Endodermal cell (in vitro differentiated cells): ENCODE results near the gene GNPDA2. TPM values are rescaled to one million over a fixed set of nuclear protein-coding genes. Genes with fewer than 3 reads are reported as not detected.

Experiments used
- DNase-seq: peaks from one replicate; pipeline ENCODE4 v3.0.0-alpha.2; 2017
- H3K27ac ChIP-seq: 2 replicates; pipeline ENCODE4 v1.5.1; 2013; ENCODE audit warnings: mild to moderate bottlenecking, low read depth, low read length, moderate library complexity
- H3K27me3 ChIP-seq: 2 replicates; pipeline ENCODE4 v1.6.1; 2013; ENCODE audit warnings: mild to moderate bottlenecking, low read length, moderate library complexity; ENCODE audit not compliant: insufficient read depth, control insufficient read depth, poor library complexity, severe bottlenecking
- H3K36me3 ChIP-seq: 2 replicates; pipeline ENCODE4 v1.7.0; 2013; ENCODE audit warnings: mild to moderate bottlenecking, low read length, moderate library complexity; ENCODE audit not compliant: control insufficient read depth, insufficient read depth
- H3K4me1 ChIP-seq: one replicate; pipeline ENCODE4 v1.7.0; 2013; ENCODE audit warnings: low read length; ENCODE audit not compliant: control insufficient read depth, insufficient read depth
- H3K4me3 ChIP-seq: 2 replicates; pipeline ENCODE4 v1.5.1; 2013; ENCODE audit warnings: mild to moderate bottlenecking, low read length, moderate library complexity
- H3K9ac ChIP-seq: 2 replicates; pipeline ENCODE4 v1.6.1; 2013; ENCODE audit warnings: mild to moderate bottlenecking, low read length, moderate library complexity; ENCODE audit not compliant: poor library complexity, severe bottlenecking; ENCODE audit errors: extremely low read depth
- H3K9me3 ChIP-seq: 2 replicates; pipeline ENCODE4 v1.6.1; 2013; ENCODE audit warnings: mild to moderate bottlenecking, low read length, moderate library complexity; ENCODE audit not compliant: control insufficient read depth
- H3K27ac Mint-ChIP-seq: 2 replicates; pipeline ENCODE4 v1.8.0; 2020; ENCODE audit warnings: mixed read lengths
- H3K27me3 Mint-ChIP-seq: 2 replicates; pipeline ENCODE4 v1.8.0; 2021; ENCODE audit warnings: mild to moderate bottlenecking, mixed read lengths; ENCODE audit not compliant: insufficient read depth
- H3K36me3 Mint-ChIP-seq: 2 replicates; pipeline ENCODE4 v1.8.0; 2020; ENCODE audit warnings: low read depth, mixed read lengths
- H3K4me1 Mint-ChIP-seq: 2 replicates; pipeline ENCODE4 v1.8.0; 2020; ENCODE audit warnings: mixed read lengths
- H3K4me3 Mint-ChIP-seq: 2 replicates; pipeline ENCODE4 v1.8.0; 2020; ENCODE audit warnings: mild to moderate bottlenecking, moderate library complexity, mixed read lengths
- H3K9me3 Mint-ChIP-seq: 2 replicates; pipeline ENCODE4 v1.8.0; 2020; ENCODE audit warnings: mild to moderate bottlenecking, mixed read lengths
- WGBS, 2 experiments: methylation state at CpG; one replicate each; pipeline versions ENCODE4 v1.1.5 to v1.1.7; 2013; ENCODE audit warnings: missing lambda C conversion rate in 2 of 2, mixed read lengths in 1 of 2; ENCODE audit not compliant: insufficient coverage in 1 of 2, insufficient read length in 1 of 2; 5-methylcytosine and 5-hydroxymethylcytosine counted together
- long read RNA-seq, 4 experiments: library from polyadenylated mRNA in 2 of 4; library from RNA in 1 of 4; library from capped mRNA in 1 of 4; stranded (forward) in 3 of 4; unstranded in 1 of 4; transcript quantifications; one replicate each; pipeline ENCODE4 v2.0.0, GENCODE V29; 2020 to 2021; ENCODE audit warnings: inconsistent platforms in 1 of 4
- polyA plus RNA-seq, 2 experiments: library from polyadenylated mRNA; stranded (reverse); fragments of 50-300 nt; gene quantifications; one replicate each; pipeline ENCODE4 v1.2.3, GENCODE V29; 2013
- total RNA-seq, 2 donors: library from RNA; stranded (reverse); fragmentation: NEBNext Ultra II Directional in 1 of 2; extraction: Animal tissue kit (Norgen Biotek cat#: 25700) in 1 of 2; gene quantifications; 2 replicates in 1 of 2; 3 replicates in 1 of 2; pipeline ENCODE4 v1.2.1, GENCODE V29; 2021
- TF ChIP-seq, protein P1 (sequence below): fragments of 200-600 bp; sonication (generic); conservative IDR thresholded peaks from 2 replicates; pipeline ENCODE4 v1.5.0; 2021; ENCODE audit warnings: antibody characterized with exemption, mild to moderate bottlenecking

GNPDA2 gene
- total RNA-seq: 10 to 100 TPM in 1 of 2 donors, 1 to 10 TPM in 1; 7.2 to 10.2 TPM
- polyA plus RNA-seq (2013, experiment 1 of 2): 14.1 TPM
- polyA plus RNA-seq (2013, experiment 2 of 2): 16.0 TPM
- long read RNA-seq, experiment 1, partial matches to known transcripts: 3 of 7 reads
- long read RNA-seq, experiment 1, other reads (novel, unspliced or antisense): 4 of 7 reads
- long read RNA-seq, experiment 2, full-length matches to known transcripts: 7 of 9 reads
- long read RNA-seq, experiment 2, partial matches to known transcripts: 0 of 9 reads
- long read RNA-seq, experiment 2, other reads (novel, unspliced or antisense): 2 of 9 reads
- long read RNA-seq, experiment 3, full-length matches to known transcripts: 17 of 20 reads
- long read RNA-seq, experiment 3, partial matches to known transcripts: 0 of 20 reads
- long read RNA-seq, experiment 3, other reads (novel, unspliced or antisense): 3 of 20 reads
- long read RNA-seq, experiment 4, full-length matches to known transcripts: 10 of 13 reads
- long read RNA-seq, experiment 4, partial matches to known transcripts: 1 of 13 reads
- long read RNA-seq, experiment 4, other reads (novel, unspliced or antisense): 2 of 13 reads

DNA sequence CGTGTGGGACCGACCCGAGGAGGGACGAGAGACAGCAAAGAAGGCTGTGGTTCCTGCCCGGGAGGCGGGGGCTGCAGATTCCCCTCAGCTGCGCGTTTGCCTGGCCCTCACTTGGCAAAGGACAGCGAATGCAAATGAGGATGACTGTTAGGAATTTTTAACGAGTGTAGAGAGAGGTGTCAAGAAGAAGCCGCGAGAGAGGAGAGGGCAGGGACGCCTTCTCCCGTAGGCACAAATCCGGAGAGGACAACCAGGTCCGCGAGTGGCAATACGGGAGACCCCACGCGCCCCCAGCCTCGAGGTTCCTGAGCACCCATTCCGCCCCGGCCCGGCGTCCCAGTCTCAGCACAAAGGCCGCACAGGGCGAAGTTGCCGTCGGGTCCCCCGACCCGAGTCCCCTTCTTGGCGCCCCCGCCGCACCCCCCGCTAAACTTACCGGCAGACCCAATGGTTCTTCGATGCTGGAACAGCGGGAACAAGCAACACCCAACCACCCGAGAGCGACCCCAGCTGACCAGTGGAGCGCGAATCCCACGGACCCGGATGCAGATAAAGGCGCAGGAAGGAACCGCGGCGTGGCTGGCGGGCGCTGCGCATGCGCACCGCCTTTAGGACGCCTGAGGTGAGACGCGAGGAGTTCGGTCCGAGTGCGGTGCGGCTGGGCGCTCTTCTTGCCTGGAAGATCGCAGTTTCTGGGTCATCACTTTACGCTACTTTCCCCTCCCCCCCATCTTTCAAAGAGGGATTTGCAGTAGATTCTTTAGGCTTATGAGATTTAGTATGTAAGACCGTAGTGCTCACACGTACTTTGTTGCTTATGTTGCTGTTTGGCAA is at the start of gene GNPDA2:
Gene GNPDA2, minus strand, starts transcription at position 519 of the 834 bp plus-strand sequence. CDS start 4,349 bp downstream, outside the sequence.
- H3K4me1 Mint-ChIP-seq: peaks cover 9% of the 10 kb centered on the region
- peak within 1 kb of the TSS; percentile 94 for H3K27ac Mint-ChIP-seq
- H3K9me3 Mint-ChIP-seq: no peaks in the 10 kb centered on the region
- H3K36me3 Mint-ChIP-seq: no peaks in the 10 kb centered on the region
- peak; percentile 93 for DNase-seq
- peaks cover 10% of the 10 kb centered on the region for H3K27me3 ChIP-seq
- peak within 1 kb of the TSS; percentile 68 for H3K27ac ChIP-seq
- H3K9me3 ChIP-seq: no peaks in the 10 kb centered on the region
- H3K4me1 ChIP-seq: no peaks in the 10 kb centered on the region
- peaks cover 29% of the 10 kb centered on the region for H3K27me3 Mint-ChIP-seq
- WGBS, 2 experiments: 0% methylated on average over 26 to 64 of the region's 65 CpGs
- H3K36me3 ChIP-seq: no peaks in the 10 kb centered on the region
- H3K4me3 ChIP-seq: peak within 1 kb of the TSS; percentile 87
- peak within 1 kb of the TSS; percentile 72 for H3K9ac ChIP-seq
- peak within 1 kb of the TSS; percentile 73 for H3K4me3 Mint-ChIP-seq
- TF ChIP-seq, protein P1, sequence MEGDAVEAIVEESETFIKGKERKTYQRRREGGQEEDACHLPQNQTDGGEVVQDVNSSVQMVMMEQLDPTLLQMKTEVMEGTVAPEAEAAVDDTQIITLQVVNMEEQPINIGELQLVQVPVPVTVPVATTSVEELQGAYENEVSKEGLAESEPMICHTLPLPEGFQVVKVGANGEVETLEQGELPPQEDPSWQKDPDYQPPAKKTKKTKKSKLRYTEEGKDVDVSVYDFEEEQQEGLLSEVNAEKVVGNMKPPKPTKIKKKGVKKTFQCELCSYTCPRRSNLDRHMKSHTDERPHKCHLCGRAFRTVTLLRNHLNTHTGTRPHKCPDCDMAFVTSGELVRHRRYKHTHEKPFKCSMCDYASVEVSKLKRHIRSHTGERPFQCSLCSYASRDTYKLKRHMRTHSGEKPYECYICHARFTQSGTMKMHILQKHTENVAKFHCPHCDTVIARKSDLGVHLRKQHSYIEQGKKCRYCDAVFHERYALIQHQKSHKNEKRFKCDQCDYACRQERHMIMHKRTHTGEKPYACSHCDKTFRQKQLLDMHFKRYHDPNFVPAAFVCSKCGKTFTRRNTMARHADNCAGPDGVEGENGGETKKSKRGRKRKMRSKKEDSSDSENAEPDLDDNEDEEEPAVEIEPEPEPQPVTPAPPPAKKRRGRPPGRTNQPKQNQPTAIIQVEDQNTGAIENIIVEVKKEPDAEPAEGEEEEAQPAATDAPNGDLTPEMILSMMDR: peak; percentile 16

- 96% methylated on average over 6 of the region's 6 CpGs; no CpG with 5 or more reads in 1 of the 2 experiments for WGBS, 2 experiments
- peaks cover 56% of the 10 kb centered on the region for H3K9me3 Mint-ChIP-seq
These were observed 46.0 kb upstream of the GNPDA2 start for GRCh38 chr4:44772340-44772739.

DNA sequence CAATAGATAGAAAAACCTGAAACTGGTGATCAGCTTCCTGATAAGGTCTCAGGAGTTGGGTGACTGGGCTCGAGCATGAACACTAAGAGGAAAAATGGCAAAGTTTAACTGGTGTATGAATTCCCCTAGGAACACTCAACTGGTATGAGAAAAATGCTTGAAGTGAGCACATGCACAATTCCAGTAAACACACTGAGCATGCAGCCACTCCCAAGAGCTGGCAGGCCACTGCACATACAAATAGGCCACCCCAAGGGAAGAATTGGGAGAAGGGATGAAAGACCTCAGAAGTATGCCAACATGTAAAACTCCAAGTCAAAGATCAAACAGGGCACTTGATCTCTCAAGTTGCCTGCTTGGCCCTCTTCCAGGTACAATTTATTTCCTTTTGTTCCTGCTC is 45.4 kb upstream of the GNPDA2 start:
- no peak overlapping the region for H3K4me3 ChIP-seq
- Mint-ChIP-seq H3K9me3 (peaks cover 52% of the 10 kb centered on the region), H3K27ac (no peak overlapping the region), H3K36me3 (peaks cover 1% of the 10 kb centered on the region), H3K4me3 (no peak overlapping the region), H3K4me1 (no peaks in the 10 kb centered on the region), H3K27me3 (no peaks in the 10 kb centered on the region)
- no peak overlapping the region for H3K27ac ChIP-seq
- TF ChIP-seq, protein P1: no peak
- H3K36me3 ChIP-seq: no peaks in the 10 kb centered on the region
- no peak overlapping the region for H3K9ac ChIP-seq
- 84 to 88% methylated on average over 1 of the region's 1 CpG for WGBS, 2 experiments
- no peaks in the 10 kb centered on the region for H3K4me1 ChIP-seq
- peaks cover 34% of the 10 kb centered on the region for H3K9me3 ChIP-seq
- H3K27me3 ChIP-seq: no peaks in the 10 kb centered on the region
- no peak for DNase-seq

More at GRCh38 chr4:44772340-44772739, 46.0 kb upstream of the GNPDA2 start:
- Mint-ChIP-seq H3K27me3 (no peaks in the 10 kb centered on the region), H3K4me3 (no peak overlapping the region), H3K36me3 (peaks cover 1% of the 10 kb centered on the region), H3K27ac (no peak overlapping the region), H3K4me1 (no peaks in the 10 kb centered on the region)
- TF ChIP-seq, protein P1: no peak
- Histone ChIP-seq H3K9ac (no peak overlapping the region), H3K27ac (no peak overlapping the region), H3K36me3 (no peaks in the 10 kb centered on the region), H3K27me3 (no peaks in the 10 kb centered on the region), H3K4me3 (no peak overlapping the region), H3K4me1 (no peaks in the 10 kb centered on the region), H3K9me3 (peaks cover 39% of the 10 kb centered on the region)
- no peak for DNase-seq
